K562 (cell line): ENCODE results near the gene ANKRD65. TPM values are rescaled to one million over a fixed set of nuclear protein-coding genes. Genes with fewer than 3 reads are reported as not detected.

ENCODE experiments used
- ETV5 ChIP-seq: sonication (generic); formaldehyde crosslinking; IDR thresholded peaks from 2 replicates; pipeline ENCODE4 v1.4.0; 2020; ENCODE audit warnings: low read depth, mild to moderate bottlenecking, missing genetic modification reagents
- GTF2A2 ChIP-seq: IDR thresholded peaks from 2 replicates; pipeline ENCODE4 v1.6.1; 2016; ENCODE audit warnings: mild to moderate bottlenecking, missing genetic modification characterization, missing compliant biosample characterization
- MEF2A ChIP-seq: IDR thresholded peaks from 2 replicates; pipeline ENCODE4 v1.6.1; 2011; ENCODE audit warnings: low read depth, mild to moderate bottlenecking, low read length, moderate library complexity; ENCODE audit not compliant: control insufficient read depth
- PHB2 ChIP-seq: fragments of 450-650 bp; IDR thresholded peaks from 2 replicates; pipeline ENCODE4 v1.6.1; 2017; ENCODE audit warnings: low read depth
- RBM25 ChIP-seq: fragments of 200-400 bp; formaldehyde crosslinking; IDR thresholded peaks from 2 replicates; pipeline ENCODE4 v1.6.1; 2018; ENCODE audit warnings: low read length, low read depth, moderate library complexity; ENCODE audit not compliant: severe bottlenecking
- TEAD2 ChIP-seq: fragments of 450-650 bp; IDR thresholded peaks from 2 replicates; pipeline ENCODE4 v1.6.1; 2016; ENCODE audit warnings: missing genetic modification characterization, control low read depth, missing compliant biosample characterization
- TEAD4 ChIP-seq, 2 experiments: sonication (generic) in 1 of 2; formaldehyde crosslinking in 1 of 2; IDR thresholded peaks; 2 replicates each; pipeline versions ENCODE4 v1.6.1 to v1.8.0; 2012 to 2022; ENCODE audit warnings: borderline replicate concordance in 1 of 2, inconsistent platforms in 1 of 2, low read length in 1 of 2, mild to moderate bottlenecking in 1 of 2, missing genetic modification reagents in 1 of 2
- ZBTB17 ChIP-seq: fragments of 450-650 bp; formaldehyde crosslinking; IDR thresholded peaks from 2 replicates; pipeline ENCODE4 v1.4.0; 2020; ENCODE audit warnings: mild to moderate bottlenecking
- ZNF384 ChIP-seq: IDR thresholded peaks from 2 replicates; pipeline ENCODE4 v1.6.1; 2012; ENCODE audit warnings: low read depth, low read length, improper control_type of control experiment
- ZNF431 ChIP-seq: sonication (generic); formaldehyde crosslinking; IDR thresholded peaks from 2 replicates; pipeline ENCODE4 v1.8.0; 2022; ENCODE audit warnings: mild to moderate bottlenecking, missing genetic modification reagents
- polyA plus RNA-seq, 8 experiments: library from polyadenylated mRNA; depleted of rRNA in 4 of 8; stranded (reverse) in 5 of 8; unstranded in 3 of 8; fragments of >200 nt; fragmentation: Nextera tagmentation in 2 of 8; fragmentation: Illumina TruSeq in 1 of 8; extraction: Ambion mirVana in 2 of 8; extraction: Trizol in 1 of 8; gene quantifications; 2 replicates each; pipeline versions ENCODE4 v1.2.1 to v1.2.3, GENCODE V29; 2011 to 2014; ENCODE audit warnings: inconsistent platforms in 1 of 8, missing spikeins in 1 of 8
- total RNA-seq, 7 experiments: library from RNA; depleted of rRNA in 6 of 7; stranded (reverse); fragments of >200 nt in 6 of 7; fragmentation: Illumina TruSeq in 2 of 7; extraction: Trizol in 2 of 7; gene quantifications; 2 replicates each; pipeline versions ENCODE4 v1.2.1 to v1.2.3, GENCODE V29; 2011 to 2021; ENCODE audit warnings: low replicate concordance in 1 of 7
- TF ChIP-seq, protein P1 (sequence below): fragments of 450-650 bp; IDR thresholded peaks from 2 replicates; pipeline ENCODE4 v1.6.1; 2016; ENCODE audit warnings: antibody characterized with exemption
- TF ChIP-seq, protein P2 (sequence below): fragments of 250-450 bp; sonication (Bioruptor Pico); IDR thresholded peaks from 2 replicates; pipeline ENCODE4 v1.4.0; 2020; ENCODE audit warnings: mild to moderate bottlenecking
- TF ChIP-seq, protein P3 (sequence below): fragments of 450-650 bp; IDR thresholded peaks from 2 replicates; pipeline ENCODE4 v1.6.1; 2016; ENCODE audit warnings: low read depth

Gene ANKRD65
- total and polyA plus RNA-seq, 9 of the 15 experiments (the other 6 are each of a cell fraction or from before 2014, with no cell fraction given) = not detected

DNA sequence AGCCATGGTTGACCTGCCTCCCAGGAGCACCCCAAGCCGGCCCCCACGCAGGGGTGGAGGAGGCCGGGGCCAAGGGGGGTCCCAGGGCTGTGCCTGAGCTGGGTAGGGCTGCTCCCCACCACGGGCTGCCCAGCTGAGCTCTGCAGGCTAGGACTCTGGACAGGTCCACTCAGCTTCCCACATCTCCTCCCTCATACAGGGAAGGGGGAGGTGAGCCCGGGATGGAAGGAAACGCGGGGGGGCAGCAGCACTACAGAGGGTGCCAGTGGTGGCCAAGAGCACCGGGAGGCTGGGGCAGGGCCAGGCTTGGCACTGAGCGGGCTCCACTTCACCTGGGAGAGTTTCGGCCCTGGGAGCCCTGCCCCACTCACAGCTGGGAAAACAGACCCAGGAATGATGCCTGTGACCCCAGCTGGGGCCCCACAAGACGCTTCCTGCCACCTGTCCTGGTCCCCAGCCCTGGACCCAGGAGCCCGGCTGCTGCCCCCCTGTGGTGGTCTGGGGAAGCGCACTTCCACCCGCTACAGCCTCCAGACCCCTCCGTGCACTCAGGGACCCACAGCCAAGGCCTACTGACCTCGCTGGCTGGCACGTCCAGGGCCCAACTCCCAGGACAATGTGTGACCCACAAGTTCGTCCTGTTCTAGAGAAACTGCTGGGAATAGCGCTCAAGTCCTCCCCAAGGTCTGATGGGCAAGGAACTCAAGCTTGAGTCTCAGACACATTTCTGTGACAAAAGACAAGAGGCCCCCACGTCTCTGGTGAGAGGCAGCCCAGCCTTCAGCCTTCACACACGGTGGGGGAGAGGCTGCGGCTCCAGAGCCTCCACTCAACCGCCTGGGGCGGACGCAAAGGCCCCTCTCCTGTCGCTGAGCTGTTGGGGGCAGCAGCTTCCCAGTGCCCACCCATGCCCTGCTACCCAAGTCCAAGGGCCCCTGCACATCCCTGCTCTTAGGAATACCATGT is 49.0 kb downstream of the ANKRD65 start (continued):
- TF ChIP-seq, protein P1, sequence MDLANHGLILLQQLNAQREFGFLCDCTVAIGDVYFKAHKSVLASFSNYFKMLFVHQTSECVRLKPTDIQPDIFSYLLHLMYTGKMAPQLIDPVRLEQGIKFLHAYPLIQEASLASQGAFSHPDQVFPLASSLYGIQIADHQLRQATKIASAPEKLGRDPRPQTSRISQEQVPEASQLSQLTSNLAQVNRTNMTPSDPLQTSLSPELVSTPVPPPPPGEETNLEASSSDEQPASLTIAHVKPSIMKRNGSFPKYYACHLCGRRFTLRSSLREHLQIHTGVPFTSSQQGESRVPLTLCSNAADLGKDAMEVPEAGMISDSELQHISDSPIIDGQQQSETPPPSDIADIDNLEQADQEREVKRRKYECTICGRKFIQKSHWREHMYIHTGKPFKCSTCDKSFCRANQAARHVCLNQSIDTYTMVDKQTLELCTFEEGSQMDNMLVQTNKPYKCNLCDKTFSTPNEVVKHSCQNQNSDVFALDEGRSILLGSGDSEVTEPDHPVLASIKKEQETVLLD = no peak
- TF ChIP-seq GTF2A2 (tag) (no peak), ZBTB17 (CRISPR knock-in tag) (no peak), MEF2A (no peak), ZNF431 (CRISPR knock-in tag) (no peak), TEAD2 (tag) (no peak), PHB2 (no peak), RBM25 (no peak), ZNF384 (no peak), ETV5 (peak; percentile 29; the same call in 1 of the 2 replicates), TEAD4 (IDR thresholded peaks at IDR 0.05; ENCODE audit: low read length) (no peak), TEAD4 (CRISPR knock-in tag; IDR thresholded peaks at IDR 0.05; ENCODE audit: borderline replicate concordance) (no peak)
- TF ChIP-seq, protein P2, sequence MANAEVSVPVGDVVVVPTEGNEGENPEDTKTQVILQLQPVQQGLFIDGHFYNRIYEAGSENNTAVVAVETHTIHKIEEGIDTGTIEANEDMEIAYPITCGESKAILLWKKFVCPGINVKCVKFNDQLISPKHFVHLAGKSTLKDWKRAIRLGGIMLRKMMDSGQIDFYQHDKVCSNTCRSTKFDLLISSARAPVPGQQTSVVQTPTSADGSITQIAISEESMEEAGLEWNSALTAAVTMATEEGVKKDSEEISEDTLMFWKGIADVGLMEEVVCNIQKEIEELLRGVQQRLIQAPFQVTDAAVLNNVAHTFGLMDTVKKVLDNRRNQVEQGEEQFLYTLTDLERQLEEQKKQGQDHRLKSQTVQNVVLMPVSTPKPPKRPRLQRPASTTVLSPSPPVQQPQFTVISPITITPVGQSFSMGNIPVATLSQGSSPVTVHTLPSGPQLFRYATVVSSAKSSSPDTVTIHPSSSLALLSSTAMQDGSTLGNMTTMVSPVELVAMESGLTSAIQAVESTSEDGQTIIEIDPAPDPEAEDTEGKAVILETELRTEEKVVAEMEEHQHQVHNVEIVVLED (CRISPR knock-in tag) = no peak
- TF ChIP-seq, protein P3, sequence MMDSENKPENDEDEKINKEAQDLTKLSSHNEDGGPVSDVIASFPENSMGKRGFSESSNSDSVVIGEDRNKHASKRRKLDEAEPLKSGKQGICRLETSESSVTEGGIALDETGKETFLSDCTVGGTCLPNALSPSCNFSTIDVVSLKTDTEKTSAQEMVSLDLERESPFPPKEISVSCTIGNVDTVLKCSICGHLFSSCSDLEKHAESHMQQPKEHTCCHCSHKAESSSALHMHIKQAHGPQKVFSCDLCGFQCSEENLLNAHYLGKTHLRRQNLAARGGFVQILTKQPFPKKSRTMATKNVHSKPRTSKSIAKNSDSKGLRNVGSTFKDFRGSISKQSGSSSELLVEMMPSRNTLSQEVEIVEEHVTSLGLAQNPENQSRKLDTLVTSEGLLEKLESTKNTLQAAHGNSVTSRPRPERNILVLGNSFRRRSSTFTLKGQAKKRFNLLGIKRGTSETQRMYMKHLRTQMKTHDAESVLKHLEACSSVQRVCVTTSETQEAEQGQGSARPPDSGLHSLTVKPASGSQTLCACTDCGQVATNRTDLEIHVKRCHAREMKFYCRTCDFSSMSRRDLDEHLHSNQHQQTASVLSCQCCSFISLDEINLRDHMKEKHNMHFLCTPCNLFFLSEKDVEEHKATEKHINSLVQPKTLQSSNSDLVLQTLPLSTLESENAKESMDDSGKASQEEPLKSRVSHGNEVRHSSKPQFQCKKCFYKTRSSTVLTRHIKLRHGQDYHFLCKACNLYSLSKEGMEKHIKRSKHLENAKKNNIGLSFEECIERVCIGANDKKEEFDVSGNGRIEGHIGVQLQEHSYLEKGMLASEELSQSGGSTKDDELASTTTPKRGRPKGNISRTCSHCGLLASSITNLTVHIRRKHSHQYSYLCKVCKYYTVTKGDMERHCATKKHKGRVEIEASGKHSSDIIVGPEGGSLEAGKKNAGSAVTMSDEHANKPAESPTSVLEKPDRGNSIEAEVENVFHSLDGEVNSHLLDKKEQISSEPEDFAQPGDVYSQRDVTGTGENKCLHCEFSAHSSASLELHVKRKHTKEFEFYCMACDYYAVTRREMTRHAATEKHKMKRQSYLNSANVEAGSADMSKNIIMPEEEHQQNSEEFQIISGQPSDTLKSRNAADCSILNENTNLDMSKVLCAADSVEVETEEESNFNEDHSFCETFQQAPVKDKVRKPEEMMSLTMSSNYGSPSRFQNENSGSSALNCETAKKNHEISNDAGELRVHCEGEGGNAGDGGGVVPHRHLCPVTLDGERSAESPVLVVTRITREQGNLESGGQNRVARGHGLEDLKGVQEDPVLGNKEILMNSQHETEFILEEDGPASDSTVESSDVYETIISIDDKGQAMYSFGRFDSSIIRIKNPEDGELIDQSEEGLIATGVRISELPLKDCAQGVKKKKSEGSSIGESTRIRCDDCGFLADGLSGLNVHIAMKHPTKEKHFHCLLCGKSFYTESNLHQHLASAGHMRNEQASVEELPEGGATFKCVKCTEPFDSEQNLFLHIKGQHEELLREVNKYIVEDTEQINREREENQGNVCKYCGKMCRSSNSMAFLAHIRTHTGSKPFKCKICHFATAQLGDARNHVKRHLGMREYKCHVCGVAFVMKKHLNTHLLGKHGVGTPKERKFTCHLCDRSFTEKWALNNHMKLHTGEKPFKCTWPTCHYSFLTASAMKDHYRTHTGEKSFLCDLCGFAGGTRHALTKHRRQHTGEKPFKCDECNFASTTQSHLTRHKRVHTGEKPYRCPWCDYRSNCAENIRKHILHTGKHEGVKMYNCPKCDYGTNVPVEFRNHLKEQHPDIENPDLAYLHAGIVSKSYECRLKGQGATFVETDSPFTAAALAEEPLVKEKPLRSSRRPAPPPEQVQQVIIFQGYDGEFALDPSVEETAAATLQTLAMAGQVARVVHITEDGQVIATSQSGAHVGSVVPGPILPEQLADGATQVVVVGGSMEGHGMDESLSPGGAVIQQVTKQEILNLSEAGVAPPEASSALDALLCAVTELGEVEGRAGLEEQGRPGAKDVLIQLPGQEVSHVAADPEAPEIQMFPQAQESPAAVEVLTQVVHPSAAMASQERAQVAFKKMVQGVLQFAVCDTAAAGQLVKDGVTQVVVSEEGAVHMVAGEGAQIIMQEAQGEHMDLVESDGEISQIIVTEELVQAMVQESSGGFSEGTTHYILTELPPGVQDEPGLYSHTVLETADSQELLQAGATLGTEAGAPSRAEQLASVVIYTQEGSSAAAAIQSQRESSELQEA = no peak
